HepG2 (cell line): ENCODE data around the gene CLCN1. TPM values are rescaled to one million over a fixed set of nuclear protein-coding genes. Genes with fewer than 3 reads are reported as not detected.

Experiments
- AGO1 ChIP-seq: fragments of 200-400 bp; formaldehyde crosslinking; IDR thresholded peaks from 2 replicates; pipeline ENCODE4 v1.6.1; 2017; ENCODE audit warnings: mild to moderate bottlenecking, low read depth, low read length, moderate library complexity; ENCODE audit not compliant: poor library complexity, severe bottlenecking
- BCL3 ChIP-seq: sonication (generic); formaldehyde crosslinking; IDR thresholded peaks from 2 replicates; pipeline ENCODE4 v1.5.1; 2020; ENCODE audit warnings: mild to moderate bottlenecking, missing genetic modification reagents, moderate library complexity
- BRCA1 ChIP-seq: sonication (generic); formaldehyde crosslinking; IDR thresholded peaks from 2 replicates; pipeline ENCODE4 v1.4.0; 2020; ENCODE audit warnings: missing genetic modification reagents
- CREB1 ChIP-seq, 2 experiments: fragments of 450-650 bp in 1 of 2; IDR thresholded peaks; 2 replicates each; pipeline ENCODE4 v1.6.1; 2016 to 2017; ENCODE audit warnings: control low read depth in 1 of 2, mild to moderate bottlenecking in 1 of 2, missing compliant biosample characterization in 1 of 2, missing genetic modification characterization in 1 of 2
- GZF1 ChIP-seq: sonication (generic); formaldehyde crosslinking; IDR thresholded peaks from 2 replicates; pipeline ENCODE4 v1.5.1; 2020; ENCODE audit warnings: mild to moderate bottlenecking, missing genetic modification reagents
- HHEX ChIP-seq: IDR thresholded peaks from 2 replicates; pipeline ENCODE4 v1.6.1; 2016; ENCODE audit warnings: control low read depth
- MYC ChIP-seq: sonication (generic); formaldehyde crosslinking; IDR thresholded peaks from 2 replicates; pipeline ENCODE4 v1.9.0; 2021; ENCODE audit warnings: missing genetic modification reagents, borderline replicate concordance
- NCOA5 ChIP-seq: sonication (generic); formaldehyde crosslinking; IDR thresholded peaks from 2 replicates; pipeline ENCODE4 v1.4.0; 2020; ENCODE audit warnings: missing genetic modification reagents
- PBX3 ChIP-seq: sonication (generic); formaldehyde crosslinking; IDR thresholded peaks from 2 replicates; pipeline ENCODE4 v1.8.1; 2023; ENCODE audit warnings: missing genetic modification reagents, inconsistent platforms, borderline replicate concordance
- SALL2 ChIP-seq: sonication (generic); formaldehyde crosslinking; IDR thresholded peaks from 2 replicates; pipeline ENCODE4 v1.8.1; 2023; ENCODE audit warnings: mild to moderate bottlenecking, missing genetic modification reagents, inconsistent platforms
- SETDB1 ChIP-seq: sonication (generic); formaldehyde crosslinking; IDR thresholded peaks from 2 replicates; pipeline ENCODE4 v1.5.1; 2020; ENCODE audit warnings: missing genetic modification reagents, mild to moderate bottlenecking, borderline replicate concordance
- SNAPC2 ChIP-seq: sonication (generic); formaldehyde crosslinking; IDR thresholded peaks from 2 replicates; pipeline ENCODE4 v1.8.1; 2022; ENCODE audit warnings: mild to moderate bottlenecking, missing genetic modification reagents
- USF2 ChIP-seq, 2 experiments: sonication (generic) in 1 of 2; formaldehyde crosslinking in 1 of 2; IDR thresholded peaks; 2 replicates each; pipeline versions ENCODE4 v1.5.1 to v1.6.1; 2011 to 2020; ENCODE audit warnings: borderline replicate concordance in 1 of 2, low read depth in 1 of 2, low read length in 1 of 2, mild to moderate bottlenecking in 1 of 2, missing genetic modification reagents in 1 of 2, moderate library complexity in 1 of 2
- ZBTB34 ChIP-seq: sonication (generic); formaldehyde crosslinking; IDR thresholded peaks from 2 replicates; pipeline ENCODE4 v1.8.0; 2022; ENCODE audit warnings: mild to moderate bottlenecking, missing genetic modification reagents
- ZC3H13 ChIP-seq: sonication (generic); formaldehyde crosslinking; IDR thresholded peaks from 2 replicates; pipeline ENCODE4 v1.8.1; 2023; ENCODE audit warnings: mild to moderate bottlenecking, missing genetic modification reagents, moderate library complexity
- ZKSCAN1 ChIP-seq: fragments of 150-350 bp; IDR thresholded peaks from 2 replicates; pipeline ENCODE4 v1.6.1; 2014; ENCODE audit warnings: low read length
- ZNF143 ChIP-seq: sonication (generic); formaldehyde crosslinking; IDR thresholded peaks from 2 replicates; pipeline ENCODE4 v1.4.0; 2020; ENCODE audit warnings: missing genetic modification reagents
- ZNF292 ChIP-seq: sonication (generic); formaldehyde crosslinking; IDR thresholded peaks from 2 replicates; pipeline ENCODE4 v1.8.1; 2022; ENCODE audit warnings: mild to moderate bottlenecking, low read depth, missing genetic modification reagents, borderline replicate concordance
- ZNF350 ChIP-seq: sonication (generic); formaldehyde crosslinking; IDR thresholded peaks from 2 replicates; pipeline ENCODE4 v1.4.0; 2020; ENCODE audit warnings: mild to moderate bottlenecking, low read depth, missing genetic modification reagents, borderline replicate concordance
- ZNF691 ChIP-seq: sonication (generic); formaldehyde crosslinking; IDR thresholded peaks from 2 replicates; pipeline ENCODE4 v1.4.0; 2020; ENCODE audit warnings: missing genetic modification reagents, low read depth, mild to moderate bottlenecking, borderline replicate concordance
- ZNF749 ChIP-seq: sonication (generic); formaldehyde crosslinking; IDR thresholded peaks from 2 replicates; pipeline ENCODE4 v1.8.0; 2022; ENCODE audit warnings: mild to moderate bottlenecking, missing genetic modification reagents, moderate library complexity, borderline replicate concordance
- polyA plus RNA-seq, 8 experiments: library from polyadenylated mRNA; depleted of rRNA in 3 of 8; stranded (reverse) in 7 of 8; unstranded in 1 of 8; fragments of >200 nt; fragmentation: Illumina TruSeq in 4 of 8; extraction: Trizol in 4 of 8; gene quantifications; 2 replicates each; pipeline versions ENCODE4 v1.2.1 to v1.2.3, GENCODE V29; 2011 to 2016; ENCODE audit warnings: low read depth in 4 of 8, missing spikeins in 1 of 8, mixed read lengths in 1 of 8; ENCODE audit not compliant: insufficient read depth in 1 of 8
- total RNA-seq, 5 experiments: library from RNA; depleted of rRNA; stranded (reverse); fragments of >200 nt; fragmentation: Illumina TruSeq; extraction: Trizol; gene quantifications; 2 replicates each; pipeline ENCODE4 v1.2.3, GENCODE V29; 2016; ENCODE audit warnings: low read depth in 1 of 5

The CLCN1 gene
- total and polyA plus RNA-seq, 2 of the 13 experiments (the other 11 are each of a cell fraction or from before 2014, with no cell fraction given), result 0.01 TPM; not detected in 1

GRCh38 chr7:143287935-143288826, 27.7 kb upstream of the CLCN1 start, which contains the start of gene CASP2 (continued):
- TF ChIP-seq ZBTB34 (CRISPR knock-in tag), result no peak
- no peak; the same call in 1 of the 2 replicates for TF ChIP-seq ZNF350
- TF ChIP-seq ZNF143 (CRISPR knock-in tag), result no peak; the same call in 1 of the 2 replicates
- no peak for TF ChIP-seq BRCA1 (CRISPR knock-in tag)
- 0 out of 2 replicates have a peak, but pooled peaks have one; percentile 3 for TF ChIP-seq CREB1 (IDR thresholded peaks at IDR 0.05)
- TF ChIP-seq CREB1 (CRISPR knock-in tag; IDR thresholded peaks at IDR 0.05), result no peak
- TF ChIP-seq BCL3 (CRISPR knock-in tag), result peak; percentile 36; the same call in 1 of the 2 replicates
- no peak for TF ChIP-seq ZNF292 (CRISPR knock-in tag)
- peak; percentile 75 for TF ChIP-seq AGO1
- no peak for TF ChIP-seq ZKSCAN1
- no peak for TF ChIP-seq PBX3 (CRISPR knock-in tag)
- TF ChIP-seq HHEX (CRISPR knock-in tag), result no peak
- TF ChIP-seq USF2 (IDR thresholded peaks at IDR 0.05; ENCODE audit: low read depth, low read length), result no peak
- peak; percentile 14; the same call in 1 of the 2 replicates for TF ChIP-seq USF2 (CRISPR knock-in tag; IDR thresholded peaks at IDR 0.05; ENCODE audit: borderline replicate concordance)
- peak; percentile 70 for TF ChIP-seq MYC
- TF ChIP-seq ZC3H13, result peak; percentile 96
- TF ChIP-seq SNAPC2 (CRISPR knock-in tag), result no peak
- no peak for TF ChIP-seq SETDB1 (CRISPR knock-in tag)
- peak; percentile 57; the same call in 1 of the 2 replicates for TF ChIP-seq SALL2 (CRISPR knock-in tag)
- TF ChIP-seq ZNF691 (CRISPR knock-in tag), result no peak
- TF ChIP-seq NCOA5 (CRISPR knock-in tag), result no peak
- no peak for TF ChIP-seq GZF1 (CRISPR knock-in tag)
- no peak for TF ChIP-seq ZNF749 (CRISPR knock-in tag)
